Upper lobe of left lung (tissue), 4 donors: ENCODE data around the gene PPM1A.

ENCODE experiments used
- EP300 ChIP-seq, 4 donors: sonication (generic); formaldehyde crosslinking; IDR thresholded peaks; one replicate each; pipeline ENCODE4 v1.5.1; 2017; ENCODE audit warnings: antibody characterized with exemption in 4 of 4, control low read depth in 2 of 4
- POLR2AphosphoS5 ChIP-seq, 2 donors: sonication (generic); formaldehyde crosslinking; IDR thresholded peaks; one replicate each; pipeline ENCODE4 v1.5.1; 2017; ENCODE audit warnings: antibody characterized with exemption in 2 of 2
- TF ChIP-seq, protein P1 (sequence below), 6 experiments: fragments of 450-650 bp in 4 of 6; fragments of 200-600 bp in 2 of 6; sonication (generic) in 2 of 6; IDR thresholded peaks; one replicate each; pipeline ENCODE4 v1.5.1; 2016 to 2019; ENCODE audit warnings: antibody characterized with exemption in 6 of 6

DNA sequence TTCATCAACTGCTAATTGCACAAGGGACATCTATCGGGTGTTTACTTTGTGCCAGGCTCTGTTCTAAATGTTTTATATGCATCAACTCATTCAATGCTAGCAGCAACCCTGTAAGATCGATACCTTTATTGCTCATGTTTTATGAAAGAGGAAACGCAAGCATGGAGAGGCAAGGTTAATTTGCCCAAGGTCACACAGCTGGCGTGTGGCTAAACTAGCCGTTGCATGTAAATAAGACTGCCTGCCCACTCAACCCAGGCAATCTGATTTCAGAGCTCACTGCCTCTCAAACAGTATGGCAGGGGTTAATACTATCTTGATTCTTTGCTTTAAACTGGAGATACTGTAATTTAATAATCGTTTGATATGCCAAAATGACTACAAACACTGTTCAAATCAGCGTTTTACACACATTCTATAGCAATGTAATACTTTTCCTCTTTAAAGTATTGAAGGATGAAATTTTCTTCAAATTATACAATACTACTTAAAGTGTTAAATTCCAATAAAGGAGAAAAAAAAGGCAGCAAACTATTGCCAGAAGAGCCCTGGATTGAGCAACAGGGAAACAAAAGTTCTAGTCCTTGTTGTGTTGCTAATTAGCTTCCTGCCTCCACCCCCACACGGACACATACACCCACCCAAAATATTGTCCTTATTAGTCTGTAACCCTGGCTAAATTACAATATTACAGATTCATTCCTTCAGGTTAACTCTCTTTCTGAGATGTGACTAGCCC lies 44.7 kb upstream of the PPM1A start:
- TF ChIP-seq, protein P1, sequence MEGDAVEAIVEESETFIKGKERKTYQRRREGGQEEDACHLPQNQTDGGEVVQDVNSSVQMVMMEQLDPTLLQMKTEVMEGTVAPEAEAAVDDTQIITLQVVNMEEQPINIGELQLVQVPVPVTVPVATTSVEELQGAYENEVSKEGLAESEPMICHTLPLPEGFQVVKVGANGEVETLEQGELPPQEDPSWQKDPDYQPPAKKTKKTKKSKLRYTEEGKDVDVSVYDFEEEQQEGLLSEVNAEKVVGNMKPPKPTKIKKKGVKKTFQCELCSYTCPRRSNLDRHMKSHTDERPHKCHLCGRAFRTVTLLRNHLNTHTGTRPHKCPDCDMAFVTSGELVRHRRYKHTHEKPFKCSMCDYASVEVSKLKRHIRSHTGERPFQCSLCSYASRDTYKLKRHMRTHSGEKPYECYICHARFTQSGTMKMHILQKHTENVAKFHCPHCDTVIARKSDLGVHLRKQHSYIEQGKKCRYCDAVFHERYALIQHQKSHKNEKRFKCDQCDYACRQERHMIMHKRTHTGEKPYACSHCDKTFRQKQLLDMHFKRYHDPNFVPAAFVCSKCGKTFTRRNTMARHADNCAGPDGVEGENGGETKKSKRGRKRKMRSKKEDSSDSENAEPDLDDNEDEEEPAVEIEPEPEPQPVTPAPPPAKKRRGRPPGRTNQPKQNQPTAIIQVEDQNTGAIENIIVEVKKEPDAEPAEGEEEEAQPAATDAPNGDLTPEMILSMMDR (IDR thresholded peaks at IDR 0.05), result no peak
- TF ChIP-seq POLR2AphosphoS5 (IDR thresholded peaks at IDR 0.05) (no peak), EP300 (IDR thresholded peaks at IDR 0.05) (no peak)
